Colonic mucosa (tissue), 4 donors: ENCODE measurements around the gene MAD1L1. TPM values are rescaled to one million over a fixed set of nuclear protein-coding genes. Genes with fewer than 3 reads are reported as not detected.

Experiments
- DNase-seq: peaks from one replicate; pipeline ENCODE4 v3.0.0-alpha.2; 2020
- H3K27ac ChIP-seq: fragments of 200-600 bp; one replicate; pipeline ENCODE4 v1.8.0; 2021
- H3K27me3 ChIP-seq: fragments of 200-600 bp; one replicate; pipeline ENCODE4 v1.8.0; 2021
- H3K36me3 ChIP-seq: fragments of 200-600 bp; one replicate; pipeline ENCODE4 v1.8.0; 2021
- H3K4me1 ChIP-seq: fragments of 200-600 bp; one replicate; pipeline ENCODE4 v1.8.0; 2021; ENCODE audit warnings: mild to moderate bottlenecking
- H3K4me3 ChIP-seq: fragments of 200-600 bp; one replicate; pipeline ENCODE4 v1.8.0; 2021
- H3K9ac ChIP-seq, 2 donors: one replicate each; pipeline ENCODE4 v1.7.0; 2013; ENCODE audit warnings: control low read depth in 2 of 2, low read depth in 2 of 2, low read length in 2 of 2
- H3K9me3 ChIP-seq: fragments of 200-600 bp; one replicate; pipeline ENCODE4 v1.8.0; 2021
- intact Hi-C: fragments of 100-400 bp; cut with DNase I; formaldehyde crosslinking; loops from one replicate; pipeline ENCODE4 v1.14.1; 2022
- total RNA-seq, 2 donors: library from RNA; stranded (reverse); fragmentation: NEBNext Ultra II Directional in 1 of 2; extraction: Animal tissue kit (Norgen Biotek cat#: 25700) in 1 of 2; gene quantifications; one replicate each; pipeline ENCODE4 v1.2.1, GENCODE V29; 2021
- TF ChIP-seq, protein P1 (sequence below): fragments of 200-600 bp; IDR thresholded peaks from one replicate; pipeline ENCODE4 v1.8.0; 2022; ENCODE audit warnings: antibody characterized with exemption, mild to moderate bottlenecking
- donor health status: healthy.
- donor health status: DM: no; HTN: no; CAD: no.
- donor health status: DM: no; HTN: no; CAD: no.

MAD1L1 gene
- total RNA-seq, 2 donors from 2014 or later = 18.2 to 47.0 TPM

DNA sequence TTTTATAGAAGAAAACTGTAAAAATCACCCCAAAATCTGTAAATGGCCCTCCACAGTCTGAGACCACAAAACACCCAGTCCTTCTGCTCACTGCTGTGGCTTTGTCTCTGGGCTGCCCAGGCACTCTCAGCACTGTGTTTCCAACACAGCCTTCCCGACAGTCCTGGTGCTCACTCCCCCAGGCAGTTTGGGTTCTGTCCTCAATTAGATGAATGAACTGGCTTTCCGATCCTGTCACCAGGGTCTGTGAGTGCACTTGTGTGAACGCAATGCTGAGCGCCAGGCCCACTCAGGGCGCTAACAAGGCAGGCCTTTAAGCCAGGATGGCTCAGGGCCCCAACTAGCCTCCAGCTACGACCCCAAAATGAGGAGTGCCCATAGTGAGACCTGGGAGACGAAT, 3.3 kb downstream of the MAD1L1 start:
- Histone ChIP-seq H3K27ac (no peak overlapping the region), H3K36me3 (no peaks in the 10 kb centered on the region), H3K27me3 (no peaks in the 10 kb centered on the region), H3K4me1 (no peaks in the 10 kb centered on the region), H3K4me3 (no peak overlapping the region), H3K9me3 (no peaks in the 10 kb centered on the region), H3K9ac (no peak overlapping the region)
- no peak for DNase-seq
- intact Hi-C loops = no loop called here
- TF ChIP-seq, protein P1, sequence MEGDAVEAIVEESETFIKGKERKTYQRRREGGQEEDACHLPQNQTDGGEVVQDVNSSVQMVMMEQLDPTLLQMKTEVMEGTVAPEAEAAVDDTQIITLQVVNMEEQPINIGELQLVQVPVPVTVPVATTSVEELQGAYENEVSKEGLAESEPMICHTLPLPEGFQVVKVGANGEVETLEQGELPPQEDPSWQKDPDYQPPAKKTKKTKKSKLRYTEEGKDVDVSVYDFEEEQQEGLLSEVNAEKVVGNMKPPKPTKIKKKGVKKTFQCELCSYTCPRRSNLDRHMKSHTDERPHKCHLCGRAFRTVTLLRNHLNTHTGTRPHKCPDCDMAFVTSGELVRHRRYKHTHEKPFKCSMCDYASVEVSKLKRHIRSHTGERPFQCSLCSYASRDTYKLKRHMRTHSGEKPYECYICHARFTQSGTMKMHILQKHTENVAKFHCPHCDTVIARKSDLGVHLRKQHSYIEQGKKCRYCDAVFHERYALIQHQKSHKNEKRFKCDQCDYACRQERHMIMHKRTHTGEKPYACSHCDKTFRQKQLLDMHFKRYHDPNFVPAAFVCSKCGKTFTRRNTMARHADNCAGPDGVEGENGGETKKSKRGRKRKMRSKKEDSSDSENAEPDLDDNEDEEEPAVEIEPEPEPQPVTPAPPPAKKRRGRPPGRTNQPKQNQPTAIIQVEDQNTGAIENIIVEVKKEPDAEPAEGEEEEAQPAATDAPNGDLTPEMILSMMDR = no peak

DNA sequence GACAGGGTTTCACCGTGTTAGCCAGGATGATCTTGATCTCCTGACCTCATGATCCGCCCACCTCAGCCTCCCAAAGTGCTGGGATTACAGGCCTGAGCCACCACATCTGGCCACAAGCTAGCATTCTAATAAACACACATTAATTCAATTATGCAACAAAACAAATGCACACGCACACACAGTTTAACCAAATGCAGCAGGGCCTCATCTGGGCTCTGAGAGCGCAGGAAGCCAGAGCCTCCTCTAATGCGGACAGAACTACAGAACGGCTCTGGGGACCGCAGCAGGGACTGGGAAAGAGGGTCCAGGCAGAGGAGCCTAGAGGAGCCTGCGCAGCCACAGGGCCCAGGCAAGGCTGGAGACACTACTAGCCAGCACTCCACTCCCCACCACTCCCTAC, 3.8 kb downstream of the MAD1L1 start:
- no peaks in the 10 kb centered on the region for H3K27me3 ChIP-seq
- H3K4me3 ChIP-seq = no peak overlapping the region
- intact Hi-C loops = no loop called here
- H3K9ac ChIP-seq = no peak overlapping the region
- TF ChIP-seq, protein P1 = no peak
- H3K27ac ChIP-seq = no peak overlapping the region
- H3K36me3 ChIP-seq = no peaks in the 10 kb centered on the region
- H3K4me1 ChIP-seq = no peaks in the 10 kb centered on the region
- no peak for DNase-seq
- H3K9me3 ChIP-seq = no peaks in the 10 kb centered on the region

DNA sequence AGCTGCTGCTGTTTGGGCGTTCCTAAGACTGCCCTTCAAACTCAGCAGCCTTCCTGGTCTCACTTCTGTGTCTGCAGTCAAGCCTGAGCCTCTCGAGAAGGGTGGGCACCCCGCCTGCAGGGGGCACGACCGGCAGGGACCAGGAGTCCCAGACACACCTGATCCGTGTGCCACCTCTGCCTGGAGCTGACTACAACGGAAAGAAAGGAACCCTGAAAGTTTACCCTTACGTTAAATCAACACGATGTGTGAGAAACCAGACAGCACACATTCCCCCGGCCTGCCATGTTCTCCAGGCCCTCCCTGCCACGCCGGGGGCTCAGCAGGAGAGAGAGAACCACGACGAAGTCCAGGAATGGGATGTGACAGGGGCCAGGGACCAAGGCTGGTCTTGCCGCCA, 5.0 kb downstream of the MAD1L1 start:
- Histone ChIP-seq H3K4me3 (no peak overlapping the region), H3K4me1 (no peaks in the 10 kb centered on the region)
- TF ChIP-seq, protein P1 = no peak

DNA sequence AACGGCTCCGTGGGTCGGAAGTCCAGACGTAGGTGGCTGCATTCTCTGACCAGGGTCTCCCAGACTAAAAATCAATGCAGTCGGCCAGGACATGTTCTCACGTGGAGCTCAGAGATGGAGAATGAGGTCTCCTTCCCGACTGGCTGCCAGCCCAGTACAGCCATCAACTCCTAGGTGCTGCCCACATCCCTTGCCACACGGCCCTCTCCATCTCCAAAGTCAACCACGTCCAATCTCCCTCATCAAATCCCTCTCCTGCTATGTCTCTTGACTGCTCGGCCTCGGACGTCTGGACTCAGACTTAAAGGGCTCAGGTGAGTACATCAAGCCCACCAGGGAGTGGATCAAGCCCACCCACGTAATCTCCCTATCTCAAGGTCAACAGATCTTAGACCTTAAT, 6.9 kb downstream of the MAD1L1 start:
- TF ChIP-seq, protein P1 = no peak
- no peaks in the 10 kb centered on the region for H3K9me3 ChIP-seq
- no peak overlapping the region for H3K27ac ChIP-seq
- H3K27me3 ChIP-seq = no peaks in the 10 kb centered on the region
- H3K4me1 ChIP-seq = no peaks in the 10 kb centered on the region
- intact Hi-C loops = no loop called here
- H3K9ac ChIP-seq = no peak overlapping the region
- no peak overlapping the region for H3K4me3 ChIP-seq
- no peak for DNase-seq
- H3K36me3 ChIP-seq = no peaks in the 10 kb centered on the region

More for the DNA sequence above, 5.0 kb downstream of the MAD1L1 start:
- H3K27ac ChIP-seq = no peak overlapping the region
- H3K9me3 ChIP-seq = no peaks in the 10 kb centered on the region
- no peaks in the 10 kb centered on the region for H3K36me3 ChIP-seq
- no peak for DNase-seq
- intact Hi-C loops = no loop called here
- no peaks in the 10 kb centered on the region for H3K27me3 ChIP-seq
- H3K9ac ChIP-seq = no peak overlapping the region

- no peak for DNase-seq
- no peaks in the 10 kb centered on the region for H3K27me3 ChIP-seq
- intact Hi-C loops = no loop called here
- TF ChIP-seq, protein P1 = no peak
- H3K36me3 ChIP-seq = no peaks in the 10 kb centered on the region
- no peaks in the 10 kb centered on the region for H3K4me1 ChIP-seq
- H3K4me3 ChIP-seq = no peak overlapping the region
- H3K27ac ChIP-seq = no peak overlapping the region
- no peaks in the 10 kb centered on the region for H3K9me3 ChIP-seq
- no peak overlapping the region for H3K9ac ChIP-seq
These were observed 7.4 kb downstream of the MAD1L1 start for GRCh38 chr7:2225336-2225735.

GRCh38 chr7:2224934-2225333, 7.8 kb downstream of the MAD1L1 start:
- Histone ChIP-seq H3K4me3 (no peak overlapping the region), H3K9me3 (no peaks in the 10 kb centered on the region), H3K36me3 (no peaks in the 10 kb centered on the region), H3K4me1 (no peaks in the 10 kb centered on the region), H3K27me3 (no peaks in the 10 kb centered on the region), H3K9ac (no peak overlapping the region), H3K27ac (no peak overlapping the region)
- TF ChIP-seq, protein P1 = no peak
- intact Hi-C loops = no loop called here
- no peak for DNase-seq
